CD4-positive, CD25-positive, alpha-beta regulatory T cell (primary cell): ENCODE measurements around the gene LDAF1. TPM values are rescaled to one million over a fixed set of nuclear protein-coding genes. Genes with fewer than 3 reads are reported as not detected.
"Not testable (repeated sequence)": the region's sequence is repeated elsewhere in the genome, so short reads cannot be mapped to it uniquely, and the experiment has no call there.

ENCODE experiments used
- ATAC-seq, 2 donors: fragments of 150-1000 bp; cut with Tn5 transposase; one replicate each; pipeline ENCODE4 v1.10.0; 2021; ENCODE audit warnings: low read depth in 2 of 2, moderate number of reproducible peaks in 2 of 2, moderate library complexity in 1 of 2
- DNase-seq, 3 donors: peaks; one replicate each; pipeline versions ENCODE4 v3.0.0 to v3.0.0-alpha.2; 2012 to 2022; ENCODE audit warnings: mixed read lengths in 1 of 3
- H3K27ac ChIP-seq: one replicate; pipeline ENCODE4 v1.7.0; 2013; ENCODE audit warnings: mild to moderate bottlenecking, low read length; ENCODE audit not compliant: insufficient read depth, poor library complexity, severe bottlenecking
- H3K27me3 ChIP-seq: one replicate; pipeline ENCODE4 v1.7.0; 2013; ENCODE audit warnings: low read length; ENCODE audit not compliant: control insufficient read depth, insufficient read depth
- H3K36me3 ChIP-seq: one replicate; pipeline ENCODE4 v1.7.0; 2013; ENCODE audit warnings: mild to moderate bottlenecking, low read length, moderate library complexity; ENCODE audit not compliant: control insufficient read depth, insufficient read depth
- H3K4me1 ChIP-seq: 2 replicates; pipeline ENCODE4 v1.7.0; 2013; ENCODE audit warnings: mild to moderate bottlenecking, low read length; ENCODE audit not compliant: insufficient read depth, control insufficient read depth, poor library complexity, severe bottlenecking
- H3K4me3 ChIP-seq: one replicate; pipeline ENCODE4 v1.7.0; 2013; ENCODE audit warnings: low read depth, mild to moderate bottlenecking, low read length, moderate library complexity
- H3K9me3 ChIP-seq, 2 experiments: 1 replicate in 1 of 2; 2 replicates in 1 of 2; pipeline ENCODE4 v1.7.0; 2013; ENCODE audit warnings: low read length in 2 of 2, mild to moderate bottlenecking in 1 of 2, moderate library complexity in 1 of 2; ENCODE audit not compliant: control insufficient read depth in 2 of 2
- H3K27ac Mint-ChIP-seq, 3 donors: one replicate each; pipeline ENCODE4 v1.8.0; 2020 to 2022; ENCODE audit warnings: mild to moderate bottlenecking in 3 of 3, mixed read lengths in 3 of 3, moderate library complexity in 2 of 3
- H3K27me3 Mint-ChIP-seq: one replicate; pipeline ENCODE4 v1.8.0; 2022; ENCODE audit warnings: mild to moderate bottlenecking, mixed read lengths
- H3K36me3 Mint-ChIP-seq: one replicate; pipeline ENCODE4 v1.8.0; 2020; ENCODE audit warnings: mixed read lengths
- H3K4me1 Mint-ChIP-seq, 4 donors: one replicate each; pipeline ENCODE4 v1.8.0; 2020 to 2022; ENCODE audit warnings: mixed read lengths in 4 of 4, mild to moderate bottlenecking in 1 of 4
- H3K4me3 Mint-ChIP-seq, 4 donors: one replicate each; pipeline ENCODE4 v1.8.0; 2020 to 2022; ENCODE audit warnings: mild to moderate bottlenecking in 4 of 4, mixed read lengths in 4 of 4, moderate library complexity in 3 of 4
- H3K9me3 Mint-ChIP-seq, 7 donors: one replicate each; pipeline ENCODE4 v1.8.0; 2020 to 2022; ENCODE audit warnings: mixed read lengths in 7 of 7, mild to moderate bottlenecking in 3 of 7, moderate library complexity in 2 of 7
- polyA plus RNA-seq, 4 donors: library from polyadenylated mRNA; unstranded; fragments of 300-500 nt; fragmentation: Illumina TruSeq; gene quantifications; one replicate each; pipeline ENCODE4 v1.2.3, GENCODE V29; 2021
- total RNA-seq: library from RNA; stranded (reverse); gene quantifications from one replicate; pipeline ENCODE4 v1.2.3, GENCODE V29; 2022

LDAF1 gene
- total and polyA plus RNA-seq, 5 donors from 2014 or later, result 15.9 to 30.5 (median 28.9) TPM

GRCh38 chr16:21163576-21163975 lies 5.1 kb downstream of the LDAF1 start:
- Histone ChIP-seq H3K4me1 (peaks cover 11% of the 10 kb centered on the region), H3K4me3 (no peak overlapping the region), H3K27ac (no peak overlapping the region), H3K36me3 (peaks cover 20% of the 10 kb centered on the region), H3K9me3 (no peaks in the 10 kb centered on the region), H3K27me3 (no peaks in the 10 kb centered on the region)
- Mint-ChIP-seq H3K4me1 (peaks cover 13 to 38% (median 26%) of the 10 kb centered on the region in 4 donors), H3K4me3 (peak overlapping the region in 2 of 4 donors; percentile 13 to 37), H3K9me3 (peaks cover 0 to 4% (median 0%) of the 10 kb centered on the region in 7 donors), H3K27me3 (no peaks in the 10 kb centered on the region), H3K27ac (peak overlapping the region in 1 of 3 donors; percentile 53), H3K36me3 (peaks cover 38% of the 10 kb centered on the region)
- ATAC-seq, result no peak
- no peak for DNase-seq

- H3K9me3 ChIP-seq, result no peaks in the 10 kb centered on the region
- DNase-seq, result no peak
- no peaks in the 10 kb centered on the region for H3K27me3 ChIP-seq
- H3K9me3 Mint-ChIP-seq, result peaks cover 0 to 4% (median 0%) of the 10 kb centered on the region in 7 donors
- peak overlapping the region in 1 of 3 donors; percentile 13 for H3K27ac Mint-ChIP-seq
- peaks cover 38% of the 10 kb centered on the region for H3K36me3 Mint-ChIP-seq
- peak overlapping the region in 1 of 4 donors; percentile 43 for H3K4me3 Mint-ChIP-seq
- H3K36me3 ChIP-seq, result peaks cover 20% of the 10 kb centered on the region
- H3K27ac ChIP-seq, result no peak overlapping the region
- no peaks in the 10 kb centered on the region for H3K27me3 Mint-ChIP-seq
- H3K4me1 ChIP-seq, result peaks cover 3% of the 10 kb centered on the region
- peaks cover 13 to 29% (median 26%) of the 10 kb centered on the region in 4 donors for H3K4me1 Mint-ChIP-seq
- no peak for ATAC-seq
- no peak overlapping the region for H3K4me3 ChIP-seq
Observed at GRCh38 chr16:21164521-21165168, 6.2 kb downstream of the LDAF1 start.

GRCh38 chr16:21166561-21166961 lies 8.1 kb downstream of the LDAF1 start:
- Mint-ChIP-seq H3K36me3 (peaks cover 38% of the 10 kb centered on the region), H3K4me1 (peaks cover 14 to 17% (median 15%) of the 10 kb centered on the region in 4 donors), H3K27ac (no peak overlapping the region), H3K4me3 (no peak overlapping the region), H3K27me3 (no peaks in the 10 kb centered on the region), H3K9me3 (peaks cover 0 to 4% (median 0%) of the 10 kb centered on the region in 7 donors)
- DNase-seq, result no peak
- no peaks in the 10 kb centered on the region for H3K9me3 ChIP-seq
- H3K27me3 ChIP-seq, result no peaks in the 10 kb centered on the region
- H3K27ac ChIP-seq, result no peak overlapping the region
- peaks cover 30% of the 10 kb centered on the region for H3K36me3 ChIP-seq
- no peaks in the 10 kb centered on the region for H3K4me1 ChIP-seq
- no peak for ATAC-seq
- H3K4me3 ChIP-seq, result no peak overlapping the region

GRCh38 chr16:21167360-21167759 lies 8.9 kb downstream of the LDAF1 start:
- Mint-ChIP-seq H3K36me3 (peaks cover 37% of the 10 kb centered on the region), H3K9me3 (peaks cover 0 to 4% (median 0%) of the 10 kb centered on the region in 7 donors), H3K4me1 (peaks cover 11 to 16% (median 13%) of the 10 kb centered on the region in 4 donors), H3K27ac (no peak overlapping the region), H3K27me3 (no peaks in the 10 kb centered on the region), H3K4me3 (no peak overlapping the region)
- Histone ChIP-seq H3K4me3 (no peak overlapping the region), H3K36me3 (peaks cover 34% of the 10 kb centered on the region), H3K4me1 (no peaks in the 10 kb centered on the region), H3K27ac (no peak overlapping the region), H3K9me3 (no peaks in the 10 kb centered on the region), H3K27me3 (no peaks in the 10 kb centered on the region)
- ATAC-seq, result no peak
- no peak for DNase-seq

- H3K36me3 ChIP-seq, result peaks cover 38% of the 10 kb centered on the region
- no peak for ATAC-seq
- H3K27me3 Mint-ChIP-seq, result no peaks in the 10 kb centered on the region
- DNase-seq, result peak in 1 of 3 donors; percentile 20
- H3K4me3 Mint-ChIP-seq, result no peak overlapping the region
- H3K9me3 ChIP-seq, result no peaks in the 10 kb centered on the region
- no peaks in the 10 kb centered on the region for H3K4me1 ChIP-seq
- peaks cover 0 to 4% (median 0%) of the 10 kb centered on the region in 7 donors for H3K9me3 Mint-ChIP-seq
- H3K27ac Mint-ChIP-seq, result no peak overlapping the region
- peaks cover 38% of the 10 kb centered on the region for H3K36me3 Mint-ChIP-seq
- H3K4me1 Mint-ChIP-seq, result peaks cover 7 to 11% (median 10%) of the 10 kb centered on the region in 4 donors
- no peaks in the 10 kb centered on the region for H3K27me3 ChIP-seq
- no peak overlapping the region for H3K27ac ChIP-seq
- no peak overlapping the region for H3K4me3 ChIP-seq
Observed at GRCh38 chr16:21167929-21168602, 9.6 kb downstream of the LDAF1 start.

GRCh38 chr16:21169249-21169981 lies 10.9 kb downstream of the LDAF1 start:
- DNase-seq, result no peak
- Histone ChIP-seq H3K4me3 (no peak overlapping the region), H3K27ac (no peak overlapping the region), H3K4me1 (no peaks in the 10 kb centered on the region), H3K36me3 (peaks cover 43% of the 10 kb centered on the region), H3K9me3 (no peaks in the 10 kb centered on the region), H3K27me3 (no peaks in the 10 kb centered on the region)
- Mint-ChIP-seq H3K4me3 (no peak overlapping the region), H3K4me1 (peaks cover 5 to 11% (median 7%) of the 10 kb centered on the region in 4 donors), H3K27ac (no peak overlapping the region), H3K36me3 (peaks cover 35% of the 10 kb centered on the region), H3K27me3 (no peaks in the 10 kb centered on the region), H3K9me3 (peaks cover 0 to 4% (median 0%) of the 10 kb centered on the region in 7 donors)
- ATAC-seq, result no peak

- H3K4me1 Mint-ChIP-seq, result peaks cover 0 to 11% (median 5%) of the 10 kb centered on the region in 4 donors
- ATAC-seq, DNase-seq, H3K9me3 ChIP-seq, H3K27ac Mint-ChIP-seq, H3K4me1 ChIP-seq, H3K27me3 Mint-ChIP-seq, H3K4me3 ChIP-seq, H3K27me3 ChIP-seq, H3K4me3 Mint-ChIP-seq, H3K9me3 Mint-ChIP-seq, H3K27ac ChIP-seq: not testable (repeated sequence)
- H3K36me3 ChIP-seq, result peaks cover 41% of the 10 kb centered on the region
- peaks cover 36% of the 10 kb centered on the region for H3K36me3 Mint-ChIP-seq
Observed at GRCh38 chr16:21170116-21170515, 11.6 kb downstream of the LDAF1 start.
